ENCODE results near the gene LBX2. TPM values are rescaled to one million over a fixed set of nuclear protein-coding genes. Genes with fewer than 3 reads are reported as not detected.
"Not testable (repeated sequence)": the region's sequence is repeated elsewhere in the genome, so short reads cannot be mapped to it uniquely, and the experiment has no call there.

LBX2 gene
- total RNA-seq, 1 donor from 2014 or later: 7.7 TPM

- peak; percentile 61 for ATAC-seq
- DNase-seq (ENCODE audit: low spot score): peak; percentile 86
Measured at GRCh38 chr2:74488643-74489481, 10.5 kb downstream of the LBX2 start.

- DNase-seq (ENCODE audit: low spot score): no peak
- ATAC-seq: peak; percentile 6
Measured at GRCh38 chr2:74486141-74486540, 13.3 kb downstream of the LBX2 start.

DNA sequence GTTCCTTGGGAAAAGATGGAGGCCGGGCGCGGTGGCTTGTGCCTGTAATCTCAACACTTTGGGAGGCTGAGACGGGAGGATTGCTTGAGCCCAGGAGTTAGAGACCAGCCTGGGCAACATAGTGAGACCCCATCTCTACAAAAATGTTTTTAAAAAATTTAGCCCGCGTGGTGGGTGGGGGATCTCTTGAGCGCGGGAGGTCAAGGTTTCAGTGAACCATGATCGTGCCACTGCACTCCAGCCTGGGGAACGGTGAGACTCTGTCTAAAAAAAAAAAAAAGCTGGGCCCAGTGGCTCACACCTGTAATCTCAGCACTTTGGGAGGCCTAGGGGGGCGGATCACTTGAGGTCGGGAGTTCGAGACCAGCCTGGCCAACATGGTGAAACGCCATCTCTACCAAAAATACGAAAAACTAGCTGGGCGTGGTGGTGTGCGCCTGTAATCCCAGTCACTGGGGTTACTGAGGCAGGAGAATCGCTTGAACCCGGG lies 15.7 kb downstream of the LBX2 start:
- ATAC-seq; DNase-seq (ENCODE audit: low spot score): not testable (repeated sequence)

DNA sequence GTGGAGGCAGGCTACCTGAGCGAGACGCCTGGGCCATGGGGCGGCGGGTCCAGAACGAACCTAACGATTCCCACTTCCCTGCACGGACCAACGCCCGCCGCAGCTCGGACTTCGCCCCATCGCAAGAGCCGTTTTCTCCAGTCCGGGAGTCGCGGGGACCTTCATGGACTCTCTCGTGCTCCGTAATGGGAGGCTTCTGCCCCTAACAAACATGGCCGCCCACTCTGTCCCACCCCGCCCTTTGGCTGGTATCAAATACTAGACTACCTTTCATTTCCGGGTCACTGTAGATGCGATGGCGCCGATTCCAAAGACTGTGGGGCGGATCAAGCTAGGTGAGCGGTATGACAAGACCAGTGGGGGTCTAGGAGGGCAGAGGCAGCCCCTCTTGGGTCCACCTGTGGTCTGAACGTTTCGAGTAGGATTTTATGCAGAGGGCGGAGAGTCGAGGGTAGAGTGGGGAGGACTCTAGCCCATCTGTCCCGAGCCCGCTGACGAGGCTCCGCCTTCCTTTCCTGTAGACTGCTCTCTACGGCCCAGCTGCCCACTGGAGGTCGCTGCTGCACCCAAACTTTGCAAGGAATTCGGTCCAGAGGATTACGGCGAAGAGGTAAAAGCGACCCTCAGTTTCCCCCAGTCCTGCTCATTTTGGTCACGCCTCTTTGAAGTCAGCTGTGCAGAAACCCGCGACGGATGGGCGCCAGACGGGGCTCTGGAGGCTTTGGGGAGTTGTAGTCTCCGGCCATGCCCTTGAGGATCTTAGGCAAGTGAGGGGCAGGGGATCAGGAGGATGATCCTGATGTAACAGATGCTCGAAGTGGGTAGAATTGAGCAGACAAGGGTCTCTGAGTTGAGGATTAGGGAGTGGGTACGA lies 16.4 kb downstream of the LBX2 start, which contains the start of the genes CCDC142 and TTC31:
TSS of gene CCDC142 (minus strand) at position 198 of the 874 bp plus-strand sequence. CDS start at position 37, 161 bp downstream.
TSS of gene TTC31 (plus strand) at position 281 of the 874 bp plus-strand sequence. CDS start at position 296, 15 bp downstream.
- ATAC-seq (peak; percentile 90), DNase-seq (ENCODE audit: low spot score) (peak; percentile 97)

GRCh38 chr2:74481961-74482800 lies 17.2 kb downstream of the LBX2 start:
- ATAC-seq (peak; percentile 51), DNase-seq (ENCODE audit: low spot score) (peak; percentile 62)

DNA sequence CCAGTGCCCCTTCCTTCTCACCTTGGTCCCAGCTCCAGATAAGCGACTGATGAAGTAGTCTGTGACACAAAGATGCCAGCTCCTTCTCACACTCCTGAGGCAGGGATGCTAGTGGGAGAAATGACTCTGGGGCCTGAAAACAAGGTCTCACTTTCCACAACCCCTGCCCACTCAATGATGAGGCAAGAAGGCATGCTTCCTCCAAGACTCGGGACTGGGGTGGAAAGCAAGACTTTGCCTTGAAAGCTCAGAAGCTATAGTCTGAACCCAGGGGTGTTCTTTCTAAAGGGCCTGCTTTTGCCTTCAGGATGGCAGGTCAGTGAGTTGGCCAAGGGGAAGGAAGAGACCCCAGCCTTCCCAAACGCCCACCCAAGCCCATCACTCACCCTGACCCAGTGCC lies 18.0 kb downstream of the LBX2 start:
- no peak for ATAC-seq

GRCh38 chr2:74474899-74475298 lies 24.5 kb downstream of the LBX2 start:
- DNase-seq (ENCODE audit: low spot score): no peak
- ATAC-seq: no peak

More for the DNA sequence above, 18.0 kb downstream of the LBX2 start:
- no peak for DNase-seq (ENCODE audit: low spot score)

DNA sequence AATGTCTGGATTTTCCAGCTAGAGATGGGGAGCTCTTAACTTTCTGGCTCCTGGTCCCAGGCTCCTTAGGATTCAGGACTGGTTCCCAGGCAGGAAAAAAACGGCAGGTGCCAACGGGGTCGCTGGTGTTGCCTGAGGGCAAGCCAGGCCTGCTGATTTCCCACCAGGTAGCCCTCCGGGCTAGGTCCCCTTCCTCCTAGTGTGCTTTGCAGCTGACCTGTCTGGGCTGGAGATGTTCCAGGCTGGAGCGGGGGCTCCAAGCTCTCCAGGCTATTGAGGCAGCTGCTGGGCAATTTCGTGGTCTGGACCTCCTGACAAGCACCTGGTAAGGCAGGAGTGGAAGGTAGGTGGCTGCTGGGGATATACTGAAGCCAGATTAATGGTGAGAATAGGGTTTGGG lies 24.9 kb downstream of the LBX2 start:
- no peak for DNase-seq (ENCODE audit: low spot score)
- no peak for ATAC-seq

GRCh38 chr2:74472945-74473258 lies 26.5 kb downstream of the LBX2 start:
- DNase-seq (ENCODE audit: low spot score): no peak
- ATAC-seq: peak; percentile 16

DNA sequence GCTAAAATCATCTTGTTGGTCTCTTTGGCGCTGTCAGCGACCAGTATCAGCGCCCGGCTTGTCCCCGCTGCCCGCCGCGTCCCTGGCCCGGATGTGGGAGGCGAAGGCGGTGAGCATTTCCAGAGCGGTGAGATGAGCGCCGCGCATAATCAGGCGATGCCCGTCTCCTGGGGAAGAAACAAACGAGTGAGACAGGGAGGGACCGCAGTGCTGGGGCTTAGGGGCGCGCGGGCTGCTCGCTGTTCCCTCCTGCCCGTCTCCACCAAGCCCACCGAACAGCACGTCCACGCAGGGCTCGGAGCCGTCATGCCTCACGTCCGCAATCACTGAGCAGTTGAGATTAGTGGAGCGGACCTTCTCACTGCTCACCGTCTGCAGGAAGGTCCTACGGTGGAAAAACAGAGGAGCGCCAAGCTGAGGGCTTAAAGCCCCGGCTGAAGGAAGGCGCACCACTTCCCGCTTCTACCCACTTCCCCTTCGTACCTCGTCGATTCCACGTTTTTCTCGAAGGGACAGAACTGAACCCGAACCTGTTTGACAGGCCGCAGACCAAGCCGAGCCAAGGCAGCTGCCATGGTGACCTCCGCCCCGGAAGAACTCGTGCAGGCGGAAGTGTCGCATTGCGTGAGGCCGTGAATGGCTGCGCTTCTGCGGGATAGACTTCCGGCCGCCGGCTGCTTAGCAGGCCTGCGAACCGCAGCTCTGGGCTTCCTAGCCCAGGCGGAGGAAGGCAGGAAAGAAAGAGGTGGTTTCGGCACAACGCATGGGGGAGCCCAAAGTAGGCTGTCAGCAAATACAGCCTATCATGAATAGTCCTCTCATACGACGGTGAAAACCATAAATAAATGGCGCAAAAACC lies 27.1 kb downstream of the LBX2 start, which contains the start of gene MRPL53:
TSS of gene MRPL53 (minus strand) at position 595 of the 859 bp plus-strand sequence. CDS start at position 575, 20 bp downstream.
- peak; percentile 91 for ATAC-seq

GRCh38 chr2:74471332-74472065 lies 27.9 kb downstream of the LBX2 start:
- DNase-seq (ENCODE audit: low spot score) (no peak), ATAC-seq (peak; percentile 46)

More for the DNA sequence above, 27.1 kb downstream of the LBX2 start, which contains the start of gene MRPL53:
- DNase-seq (ENCODE audit: low spot score): peak; percentile 96

DNA sequence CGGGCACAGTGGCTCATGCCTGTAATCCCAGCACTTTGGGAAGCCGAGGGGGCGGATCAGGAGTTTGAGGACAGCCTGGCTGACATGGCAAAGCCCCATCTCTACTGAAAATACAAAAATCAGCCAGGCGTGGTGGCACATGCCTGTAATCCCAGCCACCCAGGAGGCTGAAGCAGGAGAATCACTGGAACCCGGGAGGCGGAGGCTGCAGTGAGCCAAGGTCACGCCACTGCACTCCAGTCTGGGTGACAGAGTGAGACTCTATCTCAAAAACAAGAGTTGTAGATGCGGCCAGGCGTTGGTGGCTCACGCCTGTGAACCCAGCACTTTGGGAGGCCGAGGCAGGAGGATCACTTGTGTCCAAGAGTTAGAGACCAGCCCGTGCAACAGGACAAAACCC lies 28.7 kb downstream of the LBX2 start:
- ATAC-seq; DNase-seq (ENCODE audit: low spot score): not testable (repeated sequence)

- DNase-seq (ENCODE audit: low spot score) (no peak), ATAC-seq (peak; percentile 1)
Measured at GRCh38 chr2:74464406-74464805, 35.0 kb downstream of the LBX2 start.

DNA sequence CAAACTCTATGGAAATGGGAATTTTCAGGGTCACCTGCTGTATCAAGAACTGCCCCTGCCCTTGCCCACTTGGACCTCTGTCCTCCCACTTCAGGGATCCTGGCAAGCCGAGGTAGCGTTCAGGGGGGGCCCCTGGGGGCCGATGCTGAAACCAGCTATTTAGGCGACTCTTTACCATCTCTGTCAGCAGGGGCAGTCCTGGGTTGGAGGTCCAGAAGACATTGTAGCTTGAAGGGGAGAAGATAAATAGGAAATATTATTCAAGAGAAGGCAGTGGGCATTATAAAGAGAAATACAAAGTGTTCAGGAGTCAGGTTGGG lies 36.7 kb downstream of the LBX2 start:
- no peak for ATAC-seq
- DNase-seq (ENCODE audit: low spot score): no peak

- DNase-seq (ENCODE audit: low spot score): no peak
- no peak for ATAC-seq
Measured at GRCh38 chr2:74462054-74462785, 37.2 kb downstream of the LBX2 start.

GRCh38 chr2:74461187-74462053 lies 38.0 kb downstream of the LBX2 start:
- DNase-seq (ENCODE audit: low spot score) (no peak), ATAC-seq (no peak)

DNA sequence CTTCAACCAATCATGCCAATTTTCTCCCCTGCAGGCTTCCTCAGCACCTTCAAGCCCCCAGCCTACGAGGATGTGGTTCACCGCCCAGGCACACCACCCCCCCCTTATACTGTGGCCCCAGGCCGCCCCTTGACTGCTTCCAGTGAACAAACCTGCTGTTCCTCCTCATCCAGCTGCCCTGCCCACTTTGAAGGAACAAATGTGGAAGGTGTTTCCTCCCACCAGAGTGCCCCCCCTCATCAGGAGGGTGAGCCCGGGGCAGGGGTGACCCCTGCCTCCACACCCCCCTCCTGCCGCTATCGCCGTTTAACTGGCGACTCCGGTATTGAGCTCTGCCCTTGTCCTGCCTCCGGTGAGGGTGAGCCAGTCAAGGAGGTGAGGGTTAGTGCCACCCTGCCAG lies 39.2 kb downstream of the LBX2 start:
- ATAC-seq; DNase-seq (ENCODE audit: low spot score): not testable (repeated sequence)

All from left lobe of liver (tissue), 2 donors.